HG03060 (cell line): ENCODE measurements around the gene SLC9A8.
A peak's percentile ranks its signal among the peaks of the same experiment; 100 is the strongest.
"Not testable (repeated sequence)": the region's sequence is repeated elsewhere in the genome, so short reads cannot be mapped to it uniquely, and the experiment has no call there.

Experiments used
- ATAC-seq: cut with Tn5 transposase; IDR thresholded peaks from one replicate; pipeline ENCODE4 v1.9.1; 2021; ENCODE audit warnings: low read depth, moderate number of reproducible peaks; ENCODE audit not compliant: unreplicated experiment

Gene SLC9A8, protein sequence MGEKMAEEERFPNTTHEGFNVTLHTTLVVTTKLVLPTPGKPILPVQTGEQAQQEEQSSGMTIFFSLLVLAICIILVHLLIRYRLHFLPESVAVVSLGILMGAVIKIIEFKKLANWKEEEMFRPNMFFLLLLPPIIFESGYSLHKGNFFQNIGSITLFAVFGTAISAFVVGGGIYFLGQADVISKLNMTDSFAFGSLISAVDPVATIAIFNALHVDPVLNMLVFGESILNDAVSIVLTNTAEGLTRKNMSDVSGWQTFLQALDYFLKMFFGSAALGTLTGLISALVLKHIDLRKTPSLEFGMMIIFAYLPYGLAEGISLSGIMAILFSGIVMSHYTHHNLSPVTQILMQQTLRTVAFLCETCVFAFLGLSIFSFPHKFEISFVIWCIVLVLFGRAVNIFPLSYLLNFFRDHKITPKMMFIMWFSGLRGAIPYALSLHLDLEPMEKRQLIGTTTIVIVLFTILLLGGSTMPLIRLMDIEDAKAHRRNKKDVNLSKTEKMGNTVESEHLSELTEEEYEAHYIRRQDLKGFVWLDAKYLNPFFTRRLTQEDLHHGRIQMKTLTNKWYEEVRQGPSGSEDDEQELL

DNA sequence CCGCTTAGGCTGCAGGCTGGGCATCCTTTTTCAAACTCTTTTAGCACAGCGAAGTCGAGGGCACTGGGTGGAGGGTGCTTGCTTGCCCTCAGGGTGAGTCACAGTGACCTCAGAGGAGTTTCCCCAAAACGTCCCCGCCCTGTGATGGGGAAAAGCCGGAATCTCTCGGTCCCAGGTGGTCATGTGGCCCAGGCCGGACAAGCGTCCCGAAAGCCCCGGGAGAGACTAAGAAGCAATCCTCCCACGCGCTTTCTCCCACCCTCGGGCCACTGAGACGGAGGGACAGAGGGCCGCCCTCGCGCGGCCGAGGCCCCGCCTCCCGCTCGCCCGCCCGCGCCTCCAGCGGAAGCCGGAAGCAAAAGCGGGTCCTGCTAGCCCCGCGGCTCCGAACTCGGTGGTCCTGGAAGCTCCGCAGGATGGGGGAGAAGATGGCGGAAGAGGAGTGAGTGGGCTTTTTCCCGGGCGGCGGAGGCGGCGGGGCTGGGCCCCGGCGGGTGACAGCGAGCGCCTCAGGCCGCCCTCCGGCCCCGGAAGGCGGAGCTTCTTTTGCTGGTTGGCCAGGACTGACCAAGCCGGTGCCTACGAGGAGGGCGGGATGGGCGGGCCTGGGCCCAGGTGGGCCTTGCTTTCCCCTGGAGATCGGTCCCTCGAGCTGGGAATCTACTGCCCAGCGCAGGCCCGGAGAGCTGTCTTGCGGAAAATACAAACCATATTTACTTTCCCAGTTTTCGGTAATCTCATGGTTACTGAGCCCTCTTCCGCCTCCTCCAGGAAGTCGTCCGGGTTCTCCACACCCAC lies at the start of gene SLC9A8:
TSS of gene SLC9A8 (plus strand) at position 322 of the 798 bp plus-strand sequence. CDS start at position 417, 95 bp downstream.
- ATAC-seq = peak; percentile 63

DNA sequence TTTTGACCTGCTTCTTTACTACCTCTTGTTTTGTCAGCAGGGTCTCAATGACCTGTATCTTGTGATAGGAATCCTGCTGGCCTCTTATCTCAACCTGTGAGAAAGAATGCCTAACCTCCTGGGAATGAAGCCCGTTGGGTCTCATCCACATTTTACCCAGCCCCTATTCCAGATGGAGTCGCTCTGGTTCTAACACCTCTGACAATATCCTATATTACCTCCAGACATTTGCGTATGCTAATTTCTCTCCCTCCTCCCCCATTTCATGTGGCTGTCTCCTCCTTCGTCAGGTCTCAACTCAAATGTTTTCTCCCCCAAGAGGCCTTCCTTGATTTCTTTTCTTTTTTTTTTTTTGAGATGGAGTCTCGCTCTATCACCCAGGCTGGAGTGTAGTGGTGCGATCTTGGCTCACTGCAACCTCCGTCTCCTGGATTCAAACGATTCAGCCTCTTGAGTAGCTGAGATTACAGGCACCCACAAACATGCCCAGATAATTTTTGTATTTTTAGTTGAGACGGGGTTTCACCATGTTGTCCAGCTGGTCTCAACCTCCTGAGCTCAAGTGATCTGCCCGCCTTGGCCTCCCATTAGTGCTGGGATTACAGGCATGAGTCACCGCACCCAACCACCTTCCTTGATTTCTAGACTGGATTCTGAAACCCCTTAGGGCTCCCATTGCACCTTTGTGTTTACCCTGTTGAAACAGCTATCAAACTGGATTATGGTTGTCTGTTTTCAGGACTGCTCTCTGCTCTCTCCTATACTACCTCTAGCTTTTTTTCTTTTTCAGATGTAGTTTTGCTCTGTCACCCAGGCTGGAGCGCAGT lies 49.5 kb upstream of the SLC9A8 start:
- ATAC-seq = no peak

DNA sequence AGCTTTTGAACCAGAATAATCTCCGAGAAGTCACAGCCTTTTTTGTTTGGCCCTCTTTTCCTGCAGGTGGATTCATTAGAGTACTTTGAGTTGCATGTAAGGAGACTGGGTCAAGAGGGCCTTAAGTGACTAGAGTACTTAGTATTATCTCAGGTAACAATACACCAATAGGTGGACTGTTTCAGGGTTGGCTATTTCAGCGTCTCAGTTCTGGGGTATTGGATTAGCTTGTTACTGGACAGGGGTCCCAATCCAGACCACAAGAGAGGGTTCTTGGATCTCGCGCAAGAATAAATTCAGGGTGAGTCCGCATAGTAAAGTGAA lies 47.3 kb upstream of the SLC9A8 start:
- ATAC-seq = no peak

DNA sequence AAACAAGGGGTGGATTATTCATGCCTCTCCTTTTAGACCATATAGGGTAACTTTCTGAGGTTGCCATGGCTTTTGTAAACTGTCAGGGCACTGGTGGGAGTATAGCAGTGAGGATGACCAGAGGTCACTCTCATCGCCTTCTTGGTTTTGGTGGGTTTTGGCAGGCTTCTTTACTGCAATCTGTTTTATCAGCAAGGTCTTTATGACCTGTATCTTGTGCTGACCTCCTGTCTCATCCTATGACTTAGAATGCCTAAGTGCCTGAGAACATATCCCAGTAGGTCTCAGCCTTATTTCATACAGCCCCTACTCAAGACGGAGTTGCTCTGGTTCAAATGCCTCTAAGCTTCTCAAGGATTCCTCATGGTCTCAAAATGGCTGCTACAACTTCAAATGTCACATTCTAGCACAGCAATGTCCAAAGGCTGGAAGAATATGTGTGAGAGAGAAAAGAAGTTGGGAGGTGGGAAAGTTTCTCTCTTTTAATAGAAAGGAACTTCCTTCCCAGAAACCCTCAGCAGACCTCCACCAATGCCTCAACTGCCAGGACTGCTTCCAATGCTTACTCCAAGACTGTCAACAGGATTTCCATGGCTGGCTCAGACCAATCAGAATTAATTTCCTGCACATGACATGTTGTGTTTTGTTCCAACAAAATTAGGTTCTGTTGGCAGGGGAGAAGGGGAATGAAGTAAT lies 46.6 kb upstream of the SLC9A8 start:
- no peak for ATAC-seq

DNA sequence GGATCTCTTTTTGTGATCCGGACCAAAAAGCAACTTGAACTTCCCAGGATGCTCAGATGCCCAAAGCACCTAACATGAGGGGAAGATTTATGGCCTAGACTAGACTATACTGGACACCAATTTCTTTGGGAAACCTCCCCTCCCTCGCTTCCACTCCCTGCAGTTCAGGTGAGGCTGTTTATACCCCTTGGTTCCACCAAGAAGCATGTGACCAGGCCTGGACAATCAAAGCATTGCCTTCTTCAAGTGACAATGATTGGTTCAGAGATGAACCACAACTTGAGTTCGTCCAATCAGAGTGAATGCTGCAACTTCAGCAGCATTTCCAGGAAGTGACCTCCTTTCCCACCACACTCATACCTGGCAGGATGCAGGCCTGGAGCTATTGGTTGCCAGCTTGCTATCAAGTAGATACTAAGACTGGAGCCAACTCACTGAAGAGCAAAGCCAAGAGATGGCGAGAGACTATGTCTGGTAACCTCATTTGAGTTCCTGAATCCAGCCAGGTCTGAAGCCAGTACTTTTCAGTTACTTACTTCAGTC lies 45.6 kb upstream of the SLC9A8 start:
- ATAC-seq = no peak

DNA sequence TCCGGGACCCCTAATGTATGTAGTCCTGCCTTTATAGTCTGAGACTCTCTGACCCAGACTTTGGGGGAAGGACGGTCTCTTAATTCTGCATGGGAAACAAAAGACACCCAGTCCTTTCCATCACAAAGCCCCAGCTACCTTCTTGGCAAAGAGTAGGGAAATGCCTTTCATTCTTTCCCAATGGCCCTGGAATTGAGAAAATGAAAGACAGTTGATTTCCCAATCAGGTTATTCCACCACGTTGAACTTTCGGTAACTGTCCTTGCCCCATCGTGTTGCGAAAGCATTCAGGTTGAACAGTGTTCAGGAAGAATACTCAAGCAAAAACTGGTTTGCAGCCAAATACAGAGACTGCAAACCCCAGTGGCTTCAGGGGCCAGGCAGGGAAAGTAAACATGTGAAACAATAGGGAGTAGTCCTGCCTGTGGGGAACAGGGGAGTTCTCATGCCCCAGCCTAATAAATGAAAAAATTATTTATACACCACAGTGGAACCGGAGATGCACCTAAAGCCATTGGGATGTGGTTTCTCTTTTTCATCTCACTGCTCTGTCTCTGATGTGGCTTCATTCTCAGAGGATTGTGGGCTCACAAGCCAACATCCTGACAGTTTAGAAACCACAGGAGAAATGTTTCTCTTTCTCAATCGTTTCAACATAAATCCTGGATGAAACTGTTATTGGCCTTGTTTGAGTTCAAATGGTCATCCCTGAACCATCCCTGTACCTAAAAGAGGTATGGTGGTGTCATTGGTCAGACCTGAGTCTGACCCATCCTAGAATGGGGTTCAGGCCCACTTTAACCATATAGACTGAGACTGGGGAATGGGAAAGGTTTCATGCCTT lies 44.2 kb upstream of the SLC9A8 start:
- ATAC-seq = no peak

DNA sequence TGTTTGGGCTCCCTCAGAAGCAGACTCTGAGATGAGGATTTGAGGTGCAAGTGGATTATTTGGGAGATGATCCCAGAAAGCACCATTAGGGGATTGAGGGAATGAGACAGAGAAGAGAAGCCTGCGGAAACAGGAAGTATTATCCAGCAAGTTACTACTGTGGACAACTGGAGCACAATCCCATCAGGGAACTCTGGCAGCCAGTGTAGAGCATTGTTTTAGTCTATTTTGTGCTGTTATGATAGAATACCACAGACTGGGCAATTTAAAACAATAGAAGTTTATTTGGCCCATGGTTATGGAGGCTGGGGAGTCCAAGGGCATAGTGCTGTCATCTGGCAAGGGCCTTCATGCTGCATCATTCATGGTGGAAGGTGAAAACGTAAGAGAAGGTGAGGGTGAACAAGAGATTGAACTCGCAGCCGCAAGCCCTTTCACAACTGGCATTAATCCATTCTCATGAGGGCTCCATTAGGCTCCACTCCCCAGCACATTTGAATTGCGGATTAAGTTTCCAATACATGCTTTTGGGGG lies 43.5 kb upstream of the SLC9A8 start:
- ATAC-seq = no peak

DNA sequence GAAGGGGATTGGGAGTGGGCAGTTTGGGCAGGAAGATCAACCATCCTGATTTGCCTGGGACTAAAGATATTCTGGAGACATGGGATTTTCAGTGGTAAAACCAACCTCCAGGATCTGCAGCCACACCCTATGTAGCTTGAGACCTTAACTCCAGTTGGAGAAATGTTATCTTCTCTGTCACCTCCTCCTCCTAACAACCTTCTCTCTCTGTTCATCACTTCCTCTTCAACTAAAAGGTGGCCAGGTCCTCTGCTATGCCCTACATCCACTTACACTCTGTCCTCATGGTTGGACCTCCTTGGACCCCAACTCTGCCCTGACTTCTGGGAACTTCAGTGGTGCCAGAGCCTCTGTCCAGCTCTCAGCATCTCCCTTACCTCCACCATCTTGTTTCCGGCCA lies 42.0 kb upstream of the SLC9A8 start:
- no peak for ATAC-seq

DNA sequence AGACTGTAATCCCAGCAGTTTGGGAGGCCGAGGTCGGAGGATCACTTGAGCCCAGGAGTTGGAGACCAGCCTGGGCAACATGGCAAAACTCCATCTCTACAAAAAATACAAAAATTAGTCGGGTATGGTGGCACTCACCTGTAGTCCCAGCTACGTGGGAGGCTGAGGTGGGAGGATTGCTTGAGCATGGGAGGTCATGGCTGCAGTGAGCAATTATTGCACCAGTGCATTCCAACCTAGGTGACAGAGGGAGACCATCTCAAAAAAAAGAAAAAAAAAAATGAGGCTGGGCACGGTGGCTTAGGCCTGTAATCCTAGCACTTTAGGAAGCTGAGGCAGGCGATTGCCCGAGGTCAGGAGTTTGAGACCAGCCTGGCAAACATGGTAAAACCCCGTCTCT lies 38.4 kb upstream of the SLC9A8 start:
- ATAC-seq = not testable (repeated sequence)

DNA sequence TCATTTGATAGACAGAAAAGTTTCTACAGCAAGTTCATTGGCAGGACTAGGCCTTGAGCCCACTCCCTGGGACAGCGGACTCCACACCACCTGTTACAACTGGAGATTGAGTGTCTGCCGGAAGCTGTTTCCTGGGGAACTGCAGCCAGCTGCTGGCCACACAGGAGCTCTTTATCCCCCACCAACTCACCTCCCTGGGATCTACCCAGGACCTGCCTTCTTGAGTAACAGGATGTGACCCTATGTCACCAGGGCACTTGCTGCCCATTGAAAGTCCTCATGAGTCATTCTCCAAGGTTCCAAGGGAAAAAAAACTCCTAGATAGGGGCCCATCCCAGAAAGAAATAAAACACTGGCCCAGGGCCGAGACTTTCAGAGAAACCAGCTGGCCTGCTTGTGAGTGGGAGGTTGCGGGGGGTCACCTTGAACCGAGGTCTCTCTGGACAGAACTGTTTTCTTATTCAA lies 37.4 kb upstream of the SLC9A8 start:
- ATAC-seq = no peak

DNA sequence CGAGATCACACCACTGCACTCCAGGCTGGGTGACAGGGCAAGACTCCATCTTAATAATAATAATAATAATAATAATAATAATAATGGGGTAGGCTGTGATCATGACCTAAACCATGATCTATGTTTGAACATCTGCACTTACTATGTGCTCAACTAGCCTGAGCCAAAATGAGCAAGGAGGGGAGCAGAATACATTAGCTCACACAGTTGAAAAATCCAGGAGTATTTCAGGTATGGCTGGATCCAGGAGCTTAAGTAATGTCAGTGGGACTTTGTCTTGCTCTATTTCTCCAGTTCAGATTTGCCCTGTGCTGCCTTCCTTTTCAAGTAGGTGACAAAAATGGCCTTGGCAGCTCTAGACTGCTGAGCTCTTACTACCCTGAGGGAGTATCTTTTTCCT lies 32.7 kb upstream of the SLC9A8 start:
- ATAC-seq = no peak

DNA sequence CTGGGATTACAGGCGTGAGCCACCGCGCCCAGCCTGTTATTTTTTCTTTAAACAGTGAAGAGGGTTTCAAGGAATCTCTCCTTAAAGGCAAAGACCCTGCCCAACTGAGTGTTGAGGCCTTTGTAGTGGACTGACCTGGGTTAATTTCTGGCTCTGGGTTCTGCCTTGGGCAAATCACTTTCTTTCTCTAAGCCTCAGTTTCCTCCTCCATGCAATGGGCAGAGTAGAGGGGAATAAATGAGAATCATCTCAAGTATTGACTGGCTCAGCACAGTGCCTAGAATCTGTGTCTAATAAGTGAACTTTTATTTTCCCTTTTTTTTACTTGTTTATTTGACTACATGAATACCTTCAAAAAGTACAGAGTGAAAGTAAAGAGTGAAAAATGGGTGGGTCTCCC lies 31.0 kb upstream of the SLC9A8 start:
- no peak for ATAC-seq

DNA sequence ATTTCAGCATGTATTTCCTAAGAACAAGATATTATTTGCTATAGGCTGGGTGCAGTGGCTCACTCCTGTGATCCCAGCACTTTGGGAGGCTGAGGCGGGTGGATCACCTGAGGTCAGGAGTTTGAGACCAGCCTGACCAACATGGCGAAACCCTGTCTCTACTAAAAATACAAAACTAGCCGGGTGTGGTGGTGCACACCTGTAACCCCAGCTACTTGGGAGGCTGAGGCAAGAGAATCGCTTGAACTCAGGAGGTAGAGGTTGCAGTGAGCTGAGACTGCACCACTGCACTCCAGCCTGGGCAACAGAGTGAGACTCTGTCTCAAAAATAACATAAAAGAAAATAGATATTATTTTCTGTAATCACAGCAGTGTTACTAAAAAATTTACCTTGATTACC lies 30.2 kb upstream of the SLC9A8 start:
- ATAC-seq = not testable (repeated sequence)

DNA sequence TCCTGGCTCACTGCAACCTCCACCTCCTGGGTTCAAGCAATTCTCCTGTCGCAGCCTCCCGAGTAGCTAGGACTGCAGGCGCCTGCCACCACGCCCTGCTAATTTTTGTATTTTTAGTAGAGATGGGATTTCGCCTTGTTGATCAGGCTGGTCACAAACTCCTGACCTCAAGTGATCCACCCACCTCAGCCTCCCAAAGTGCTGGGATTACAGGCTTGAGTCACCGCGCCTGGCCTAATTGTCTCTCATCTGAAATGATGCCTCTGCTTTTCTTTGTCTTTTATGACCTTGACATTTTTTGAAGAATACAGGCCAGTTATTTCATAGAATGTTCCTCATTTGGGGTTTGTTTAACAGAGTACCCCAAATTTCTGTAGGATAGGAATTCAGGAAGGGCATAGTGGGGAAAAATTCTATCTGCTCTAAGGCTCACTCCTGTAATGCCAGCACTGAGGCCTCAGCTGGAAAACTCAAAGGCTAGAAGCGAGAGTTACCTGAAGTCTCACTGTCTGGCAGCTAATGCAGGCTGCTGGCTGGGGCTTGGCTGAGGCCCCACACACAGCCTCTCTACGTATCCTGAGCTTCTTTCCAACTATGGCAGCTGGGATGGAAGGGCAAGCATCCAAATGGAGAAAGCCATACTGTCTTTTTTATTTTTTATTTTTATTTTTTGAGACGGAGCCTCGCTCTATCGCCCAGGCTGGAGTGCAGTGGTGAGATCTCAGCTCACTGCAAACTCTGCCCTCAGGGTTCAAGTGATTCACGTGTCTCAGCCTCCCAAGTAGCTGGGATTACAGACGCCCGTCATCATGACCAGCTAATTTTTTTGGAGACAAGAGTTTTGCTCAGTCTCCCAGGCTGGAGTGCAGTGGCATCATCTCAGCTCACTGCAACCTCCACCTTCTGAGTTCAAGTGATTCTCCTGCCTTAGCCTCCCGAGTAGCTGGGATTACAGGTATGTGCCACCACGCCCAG lies 29.3 kb upstream of the SLC9A8 start:
- not testable (repeated sequence) for ATAC-seq

DNA sequence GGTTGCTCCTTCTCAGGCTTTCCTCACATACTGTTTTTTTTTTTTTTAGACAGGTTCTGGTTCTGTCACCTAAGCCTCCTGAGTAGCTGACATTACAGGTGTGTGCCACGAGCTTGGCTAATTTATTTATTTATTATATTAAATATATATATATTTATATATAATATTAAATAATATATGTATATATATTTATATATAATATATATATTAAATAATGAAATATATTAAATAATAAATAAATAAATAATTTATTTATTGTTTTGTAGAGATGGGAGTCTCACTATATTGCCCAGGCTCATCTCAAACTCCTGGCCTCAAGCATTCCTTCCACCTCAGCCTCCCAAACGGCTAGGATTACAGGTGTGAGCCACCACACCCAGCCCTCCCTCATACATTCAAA lies 28.3 kb upstream of the SLC9A8 start:
- ATAC-seq = no peak

DNA sequence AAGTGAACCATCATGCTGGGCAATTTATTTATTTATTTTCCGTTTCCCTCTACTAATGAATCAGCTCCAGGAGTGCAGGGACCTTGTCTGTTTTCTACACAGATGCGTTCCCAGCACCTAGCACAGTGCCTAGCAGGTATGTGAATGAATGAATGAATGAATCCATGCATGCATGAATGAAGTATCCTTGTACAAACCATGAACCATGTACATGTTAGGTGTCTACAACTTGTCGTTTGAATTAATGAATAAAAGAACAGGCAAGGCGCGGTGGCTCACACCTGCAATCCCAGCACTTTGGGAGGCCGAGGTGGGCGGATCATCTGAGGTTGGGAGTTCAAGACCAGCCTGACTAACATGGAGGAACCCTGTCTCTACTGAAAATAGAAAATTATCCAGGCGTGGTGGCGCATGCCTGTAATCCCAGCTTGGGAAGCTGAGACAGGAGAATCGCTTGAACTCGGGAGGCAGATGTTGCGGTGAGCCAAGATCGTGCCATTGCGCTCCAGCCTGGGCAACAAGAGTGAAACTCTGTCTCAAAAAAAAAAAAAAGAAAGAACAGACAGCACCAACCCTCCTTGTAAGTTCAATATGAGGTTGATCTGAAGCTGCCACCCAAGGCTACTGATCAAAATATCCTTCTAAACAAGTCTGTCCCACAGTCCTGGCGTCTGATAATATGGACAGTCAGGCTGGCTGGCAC lies 27.3 kb upstream of the SLC9A8 start:
- ATAC-seq = no peak

DNA sequence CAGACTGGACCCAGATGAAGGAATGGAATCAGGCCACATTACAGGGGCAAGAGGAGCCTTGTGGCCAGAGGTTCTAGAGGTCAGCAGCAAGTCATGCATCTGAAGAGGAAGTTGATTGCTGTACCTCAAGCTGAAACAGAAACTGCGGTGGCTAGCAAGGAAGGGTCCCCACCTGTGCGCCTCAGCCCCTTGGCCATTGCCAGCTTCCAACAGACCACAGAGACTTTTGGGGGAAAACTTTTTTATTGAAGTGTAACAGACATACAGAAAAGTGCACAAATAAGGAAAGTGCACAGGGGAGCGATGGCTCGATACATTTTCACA lies 26.8 kb upstream of the SLC9A8 start:
- no peak for ATAC-seq
